ENCODE measurements around the gene NRN1L.

Gene NRN1L

DNA sequence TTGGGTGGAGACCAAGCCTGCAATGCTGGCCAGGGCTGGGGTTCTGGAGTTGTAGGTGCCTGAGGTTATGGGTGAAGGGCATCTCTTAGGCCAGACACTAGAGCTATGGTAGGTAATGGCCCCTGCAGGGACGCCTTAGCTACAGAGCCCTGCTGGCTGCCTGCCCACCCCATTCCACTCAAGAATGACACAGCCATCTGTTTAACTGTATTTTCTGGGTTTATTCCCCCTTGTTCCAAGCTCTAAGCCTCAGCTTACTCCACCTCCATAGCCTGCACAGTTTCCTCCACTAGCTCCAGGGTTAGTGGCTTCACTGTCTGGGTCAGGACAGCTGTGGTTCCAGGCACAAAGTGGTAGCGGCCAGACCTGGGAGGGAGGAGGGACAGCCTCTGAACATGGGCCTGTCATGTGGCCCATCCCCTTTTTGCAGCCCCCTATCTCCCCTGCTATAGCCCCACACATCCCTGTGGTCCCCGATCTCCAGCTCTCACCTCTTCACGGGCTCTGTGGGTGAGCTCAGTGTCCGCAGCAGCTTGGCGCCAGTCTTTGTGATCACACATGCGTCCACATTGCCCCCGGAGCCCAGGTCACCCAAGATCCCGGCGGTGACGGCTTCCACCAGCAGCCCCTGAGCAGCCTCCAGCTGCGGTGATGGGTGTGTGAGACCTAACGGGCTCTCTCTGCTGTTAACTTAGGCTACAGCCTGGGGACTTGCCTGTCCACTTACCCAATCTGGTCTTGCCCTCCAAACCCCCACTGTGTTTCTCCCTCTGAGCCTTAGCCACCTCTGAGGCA, 49.8 kb downstream of the NRN1L start:
- DNase-seq (ENCODE audit: low read depth in 2 of 3, low spot score in 2 of 3): no peak

DNA sequence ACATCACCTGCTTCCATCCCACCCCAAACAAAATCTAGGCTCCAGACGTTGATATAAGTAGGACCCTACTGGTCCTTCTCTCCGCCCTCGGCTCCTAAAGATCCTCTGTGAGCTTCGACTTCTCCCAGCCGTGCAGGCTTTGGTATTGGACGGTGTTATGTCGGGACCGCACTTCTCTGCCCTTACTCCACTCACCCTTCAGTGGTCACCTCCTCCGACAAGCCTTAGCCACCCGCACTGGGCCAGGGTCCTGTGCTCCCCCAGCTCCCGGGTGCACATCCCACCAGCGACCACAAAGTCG, 50.4 kb downstream of the NRN1L start:
- DNase-seq (ENCODE audit: low read depth in 2 of 3, low spot score in 2 of 3): no peak

DNA sequence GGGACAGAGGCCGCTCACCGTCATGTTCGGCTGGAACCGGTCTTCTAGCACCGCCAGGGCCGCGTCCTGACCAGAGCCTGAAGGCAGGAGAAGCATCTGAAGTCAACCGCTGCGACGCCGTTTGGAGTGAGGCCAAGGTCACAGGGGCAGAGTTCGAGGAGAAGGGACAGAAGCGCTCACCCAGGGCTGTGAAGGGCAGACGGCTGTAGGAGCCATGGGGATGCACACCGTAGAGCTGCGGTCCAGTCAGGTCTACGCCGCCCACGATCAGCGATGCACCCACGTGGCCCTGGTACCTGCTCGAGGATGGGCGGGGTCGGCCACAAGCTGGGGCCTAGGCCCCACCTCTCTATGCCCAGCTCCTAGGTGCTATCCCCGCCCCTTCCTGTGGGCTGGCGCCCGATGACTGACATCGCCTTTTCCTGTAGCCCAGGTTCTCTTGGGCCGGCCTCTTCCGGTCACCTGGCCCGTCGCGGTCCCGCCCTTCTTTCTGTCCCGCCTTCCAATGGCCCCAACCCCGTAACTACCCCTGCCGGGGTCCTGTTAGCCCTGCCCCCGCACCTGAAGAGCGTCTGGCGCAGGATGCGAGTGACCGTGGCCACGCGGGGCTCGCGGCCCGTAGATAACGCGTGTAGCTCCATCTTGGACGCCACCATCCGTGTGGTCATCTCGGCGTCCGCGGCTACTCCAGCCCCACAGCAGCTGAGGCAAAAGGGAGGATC, 50.9 kb downstream of the NRN1L start:
- peak; percentile 71 to 90 (median 75) for DNase-seq (ENCODE audit: low read depth in 2 of 3, low spot score in 2 of 3)

Data from activated CD8-positive, alpha-beta memory T cell treated with anti-CD3 and anti-CD28 coated beads for 48 hours (primary cell).